NCI-H2029 treated with DMSO at 0.1 percent for 48 hours (cell line): ENCODE measurements around the gene ZNF791.
"Not testable (repeated sequence)": the region's sequence is repeated elsewhere in the genome, so short reads cannot be mapped to it uniquely, and the experiment has no call there.

Source experiments
- DNase-seq: peaks from one replicate; lab custom pipeline; 2025; lab: John Stamatoyannopoulos, UW

The ZNF791 gene

GRCh38 chr19:12610540-12611360 lies at the start of gene ZNF791, which contains the start of gene ZNF490:
ZNF791 (plus strand) TSS chr19:12610920; CDS start chr19:12611080, 160 bp downstream.
ZNF490 (minus strand) TSS chr19:12610813; CDS start chr19:12610680, 133 bp downstream.
- peak; percentile 86 for DNase-seq

- peak; percentile 61 for DNase-seq
Measured at GRCh38 chr19:12564016-12564664, 46.6 kb upstream of the ZNF791 start.

GRCh38 chr19:12566380-12566779 lies 44.3 kb upstream of the ZNF791 start:
- not testable (repeated sequence) for DNase-seq

- DNase-seq: no peak
Measured at GRCh38 chr19:12567951-12568350, 42.8 kb upstream of the ZNF791 start.

- DNase-seq: peak; percentile 41
Measured at GRCh38 chr19:12574036-12574435, 36.7 kb upstream of the ZNF791 start.

- DNase-seq: no peak
Measured at GRCh38 chr19:12578641-12579040, 32.1 kb upstream of the ZNF791 start.

- no peak for DNase-seq
Measured at GRCh38 chr19:12580180-12580694, 30.5 kb upstream of the ZNF791 start.

- no peak for DNase-seq
Measured at GRCh38 chr19:12581100-12581499, 29.6 kb upstream of the ZNF791 start.

GRCh38 chr19:12596485-12596884 lies 14.2 kb upstream of the ZNF791 start:
- no peak for DNase-seq

- DNase-seq: no peak
Measured at GRCh38 chr19:12596927-12597548, 13.7 kb upstream of the ZNF791 start.

GRCh38 chr19:12597594-12597993 lies 13.1 kb upstream of the ZNF791 start:
- no peak for DNase-seq

- DNase-seq: no peak
Measured at GRCh38 chr19:12603714-12604113, 7.0 kb upstream of the ZNF791 start.

- no peak for DNase-seq
Measured at GRCh38 chr19:12606796-12607195, 3.9 kb upstream of the ZNF791 start.

GRCh38 chr19:12607631-12608030 lies 3.1 kb upstream of the ZNF791 start:
- DNase-seq: no peak

- peak; percentile 38 for DNase-seq
Measured at GRCh38 chr19:12611361-12611699, 610 bp downstream of the ZNF791 start.

- no peak for DNase-seq
Measured at GRCh38 chr19:12617646-12618045, 6.9 kb downstream of the ZNF791 start.

- DNase-seq: not testable (repeated sequence)
Measured at GRCh38 chr19:12621253-12622024, 10.7 kb downstream of the ZNF791 start.

- no peak for DNase-seq
Measured at GRCh38 chr19:12623361-12624031, 12.8 kb downstream of the ZNF791 start.

- no peak for DNase-seq
Measured at GRCh38 chr19:12626958-12627357, 16.2 kb downstream of the ZNF791 start.

GRCh38 chr19:12628040-12629022 lies 17.6 kb downstream of the ZNF791 start:
- no peak for DNase-seq
